ENCODE measurements around the gene SPINT2.
A peak's percentile ranks its signal among the peaks of the same experiment; 100 is the strongest.

Gene SPINT2

GRCh38 chr19:38270587-38271167 is 6.3 kb downstream of the SPINT2 start:
- peak; percentile 88 for DNase-seq

- no peak for DNase-seq
Observed at GRCh38 chr19:38273499-38273898, 9.1 kb downstream of the SPINT2 start.

GRCh38 chr19:38274739-38275138 is 10.4 kb downstream of the SPINT2 start:
- no peak for DNase-seq

- DNase-seq = no peak
Observed at GRCh38 chr19:38276942-38277517, 12.7 kb downstream of the SPINT2 start.

GRCh38 chr19:38277549-38277948 is 13.2 kb downstream of the SPINT2 start:
- DNase-seq = no peak

GRCh38 chr19:38277969-38278680 is 13.8 kb downstream of the SPINT2 start:
- DNase-seq = peak; percentile 32

- DNase-seq = no peak
Observed at GRCh38 chr19:38278751-38279150, 14.4 kb downstream of the SPINT2 start.

GRCh38 chr19:38280030-38280921 is 15.9 kb downstream of the SPINT2 start:
- DNase-seq = no peak

GRCh38 chr19:38281811-38282566 is 17.6 kb downstream of the SPINT2 start:
- DNase-seq = no peak

GRCh38 chr19:38283271-38283670 is 18.9 kb downstream of the SPINT2 start:
- DNase-seq = no peak

- DNase-seq = no peak
Observed at GRCh38 chr19:38284422-38284821, 20.0 kb downstream of the SPINT2 start.

GRCh38 chr19:38285567-38285966 is 21.2 kb downstream of the SPINT2 start:
- no peak for DNase-seq

- no peak for DNase-seq
Observed at GRCh38 chr19:38287604-38288003, 23.2 kb downstream of the SPINT2 start.

- no peak for DNase-seq
Observed at GRCh38 chr19:38288123-38288855, 23.9 kb downstream of the SPINT2 start.

- DNase-seq = no peak
Observed at GRCh38 chr19:38289955-38290354, 25.6 kb downstream of the SPINT2 start.

GRCh38 chr19:38290631-38291147 is 26.3 kb downstream of the SPINT2 start:
- no peak for DNase-seq

- DNase-seq = no peak
Observed at GRCh38 chr19:38291855-38292254, 27.5 kb downstream of the SPINT2 start.

- no peak for DNase-seq
Observed at GRCh38 chr19:38293281-38293680, 28.9 kb downstream of the SPINT2 start.

- DNase-seq = no peak
Observed at GRCh38 chr19:38294090-38294489, 29.7 kb downstream of the SPINT2 start.

GRCh38 chr19:38298821-38299680 is 34.7 kb downstream of the SPINT2 start:
- no peak for DNase-seq
